Neural progenitor cell (in vitro differentiated cells): Measurements from ENCODE around the gene WWOX. TPM values are rescaled to one million over a fixed set of nuclear protein-coding genes. Genes with fewer than 3 reads are reported as not detected.
A peak's percentile ranks its signal among the peaks of the same experiment; 100 is the strongest.

Source experiments
- DNase-seq: peaks from one replicate; pipeline ENCODE4 v3.0.0-alpha.2; 2016; ENCODE audit warnings: low spot score
- H2AFZ ChIP-seq: fragments of 200-600 bp; sonication (generic); replicated peaks from 2 replicates; pipeline ENCODE4 v1.6.1; 2016; ENCODE audit warnings: antibody characterized with exemption
- H3F3A ChIP-seq: fragments of 200-600 bp; sonication (generic); 2 replicates; pipeline ENCODE4 v1.6.1; 2016; ENCODE audit warnings: antibody characterized with exemption, low read depth
- H3K27ac ChIP-seq: fragments of 200-600 bp; sonication (generic); 2 replicates; pipeline ENCODE4 v1.5.1; 2016; ENCODE audit warnings: mild to moderate bottlenecking
- H3K27me3 ChIP-seq: fragments of 200-600 bp; sonication (generic); 2 replicates; pipeline ENCODE4 v1.6.1; 2016; ENCODE audit warnings: mild to moderate bottlenecking, moderate library complexity
- H3K36me3 ChIP-seq: fragments of 200-600 bp; sonication (generic); 2 replicates; pipeline ENCODE4 v1.5.1; 2016
- H3K4me1 ChIP-seq: fragments of 200-600 bp; sonication (generic); 2 replicates; pipeline ENCODE4 v1.6.1; 2016; ENCODE audit warnings: mixed run types
- H3K4me2 ChIP-seq: fragments of 200-600 bp; sonication (generic); 2 replicates; pipeline ENCODE4 v1.6.1; 2016
- H3K4me3 ChIP-seq: fragments of 200-600 bp; sonication (generic); 2 replicates; pipeline ENCODE4 v1.5.1; 2016
- H3K79me2 ChIP-seq: fragments of 200-600 bp; sonication (generic); 2 replicates; pipeline ENCODE4 v1.6.1; 2016; ENCODE audit warnings: low read depth
- H3K9ac ChIP-seq: fragments of 200-600 bp; sonication (generic); 2 replicates; pipeline ENCODE4 v1.6.1; 2016
- H3K9me3 ChIP-seq: fragments of 200-600 bp; sonication (generic); 2 replicates; pipeline ENCODE4 v1.5.1; 2016; ENCODE audit warnings: low read depth
- H4K20me1 ChIP-seq: fragments of 200-600 bp; sonication (generic); 2 replicates; pipeline ENCODE4 v1.6.1; 2016; ENCODE audit warnings: low read depth
- H3K27ac Mint-ChIP-seq: 3 replicates; pipeline ENCODE4 v1.8.0; 2021; ENCODE audit warnings: mixed read lengths
- H3K27me3 Mint-ChIP-seq: 2 replicates; pipeline ENCODE4 v1.8.0; 2022; ENCODE audit warnings: low read depth, mild to moderate bottlenecking, inconsistent platforms, moderate library complexity, mixed read lengths; ENCODE audit not compliant: insufficient read depth
- H3K36me3 Mint-ChIP-seq: 3 replicates; pipeline ENCODE4 v1.8.0; 2021; ENCODE audit warnings: mixed read lengths
- H3K4me1 Mint-ChIP-seq: 3 replicates; pipeline ENCODE4 v1.8.0; 2021; ENCODE audit warnings: mixed read lengths
- H3K4me3 Mint-ChIP-seq: 3 replicates; pipeline ENCODE4 v1.8.0; 2021; ENCODE audit warnings: mild to moderate bottlenecking, moderate library complexity, mixed read lengths
- H3K9me3 Mint-ChIP-seq: 3 replicates; pipeline ENCODE4 v1.8.0; 2020; ENCODE audit warnings: mixed read lengths
- EZH2 ChIP-seq: fragments of 200-600 bp; sonication (generic); IDR thresholded peaks from 2 replicates; pipeline ENCODE4 v1.6.1; 2017; ENCODE audit warnings: antibody characterized with exemption, mild to moderate bottlenecking, moderate library complexity
- EZH2phosphoT487 ChIP-seq: fragments of 200-600 bp; sonication (generic); IDR thresholded peaks from 2 replicates; pipeline ENCODE4 v1.6.1; 2017; ENCODE audit warnings: antibody characterized with exemption
- total RNA-seq: library from RNA; depleted of rRNA; stranded (reverse); fragments of >200 nt; gene quantifications from 2 replicates; pipeline ENCODE4 v1.2.3, GENCODE V29; 2015; ENCODE audit warnings: low replicate concordance
- TF ChIP-seq, protein P1 (sequence below): fragments of 200-600 bp; sonication (generic); IDR thresholded peaks from 2 replicates; pipeline ENCODE4 v1.5.1; 2017; ENCODE audit warnings: antibody characterized with exemption, mild to moderate bottlenecking

Gene WWOX
- total RNA-seq, 1 donor from 2014 or later: 63.7 TPM

DNA sequence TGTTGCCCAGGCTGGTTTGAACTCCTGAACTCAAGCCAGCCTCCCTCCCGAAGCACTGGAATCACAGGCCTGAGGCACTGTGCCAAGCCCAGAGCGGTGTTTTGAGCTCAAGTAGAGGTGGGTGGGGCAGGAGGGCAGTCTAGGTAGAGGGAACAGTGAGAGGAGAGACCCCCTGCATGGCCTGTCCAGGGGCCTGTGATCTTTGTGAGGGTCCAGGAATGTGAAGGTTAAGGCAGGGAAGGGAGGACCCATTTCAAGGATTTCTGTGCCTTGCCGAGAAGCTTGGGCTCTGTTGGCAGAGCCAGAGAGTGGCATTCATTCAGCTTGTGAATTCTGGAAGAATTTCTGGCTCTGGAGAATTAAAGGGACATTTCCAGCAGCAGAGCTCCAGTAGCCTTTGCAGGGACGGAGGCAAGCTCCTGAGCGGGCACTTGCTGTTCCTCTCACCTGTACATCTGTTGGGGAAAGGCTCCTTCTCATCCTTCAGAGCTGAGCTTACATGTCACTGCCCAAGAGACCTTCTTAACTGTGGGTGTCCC, 2.7 kb downstream of the WWOX start:
- no peak overlapping the region for H3K27ac Mint-ChIP-seq
- no peaks in the 10 kb centered on the region for H3K9me3 Mint-ChIP-seq
- no peak overlapping the region for H3K4me2 ChIP-seq
- peaks cover 3% of the 10 kb centered on the region for H3K36me3 Mint-ChIP-seq
- no peak overlapping the region for H3K4me3 Mint-ChIP-seq
- no peaks in the 10 kb centered on the region for H3K4me1 ChIP-seq
- H4K20me1 ChIP-seq: peaks cover 34% of the 10 kb centered on the region
- no peaks in the 10 kb centered on the region for H3K27me3 ChIP-seq
- TF ChIP-seq EZH2phosphoT487 (no peak), EZH2 (no peak)
- TF ChIP-seq, protein P1, sequence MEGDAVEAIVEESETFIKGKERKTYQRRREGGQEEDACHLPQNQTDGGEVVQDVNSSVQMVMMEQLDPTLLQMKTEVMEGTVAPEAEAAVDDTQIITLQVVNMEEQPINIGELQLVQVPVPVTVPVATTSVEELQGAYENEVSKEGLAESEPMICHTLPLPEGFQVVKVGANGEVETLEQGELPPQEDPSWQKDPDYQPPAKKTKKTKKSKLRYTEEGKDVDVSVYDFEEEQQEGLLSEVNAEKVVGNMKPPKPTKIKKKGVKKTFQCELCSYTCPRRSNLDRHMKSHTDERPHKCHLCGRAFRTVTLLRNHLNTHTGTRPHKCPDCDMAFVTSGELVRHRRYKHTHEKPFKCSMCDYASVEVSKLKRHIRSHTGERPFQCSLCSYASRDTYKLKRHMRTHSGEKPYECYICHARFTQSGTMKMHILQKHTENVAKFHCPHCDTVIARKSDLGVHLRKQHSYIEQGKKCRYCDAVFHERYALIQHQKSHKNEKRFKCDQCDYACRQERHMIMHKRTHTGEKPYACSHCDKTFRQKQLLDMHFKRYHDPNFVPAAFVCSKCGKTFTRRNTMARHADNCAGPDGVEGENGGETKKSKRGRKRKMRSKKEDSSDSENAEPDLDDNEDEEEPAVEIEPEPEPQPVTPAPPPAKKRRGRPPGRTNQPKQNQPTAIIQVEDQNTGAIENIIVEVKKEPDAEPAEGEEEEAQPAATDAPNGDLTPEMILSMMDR: no peak
- DNase-seq: no peak
- peaks cover 10% of the 10 kb centered on the region for H3F3A ChIP-seq
- H3K27me3 Mint-ChIP-seq: peaks cover 6% of the 10 kb centered on the region
- H3K4me1 Mint-ChIP-seq: peaks cover 31% of the 10 kb centered on the region
- no peaks in the 10 kb centered on the region for H3K36me3 ChIP-seq
- no peak overlapping the region for H3K4me3 ChIP-seq
- no peak overlapping the region for H3K9ac ChIP-seq
- H3K79me2 ChIP-seq: peaks cover 28% of the 10 kb centered on the region
- H3K27ac ChIP-seq: no peak overlapping the region
- no peak overlapping the region for H2AFZ ChIP-seq
- H3K9me3 ChIP-seq: no peaks in the 10 kb centered on the region

DNA sequence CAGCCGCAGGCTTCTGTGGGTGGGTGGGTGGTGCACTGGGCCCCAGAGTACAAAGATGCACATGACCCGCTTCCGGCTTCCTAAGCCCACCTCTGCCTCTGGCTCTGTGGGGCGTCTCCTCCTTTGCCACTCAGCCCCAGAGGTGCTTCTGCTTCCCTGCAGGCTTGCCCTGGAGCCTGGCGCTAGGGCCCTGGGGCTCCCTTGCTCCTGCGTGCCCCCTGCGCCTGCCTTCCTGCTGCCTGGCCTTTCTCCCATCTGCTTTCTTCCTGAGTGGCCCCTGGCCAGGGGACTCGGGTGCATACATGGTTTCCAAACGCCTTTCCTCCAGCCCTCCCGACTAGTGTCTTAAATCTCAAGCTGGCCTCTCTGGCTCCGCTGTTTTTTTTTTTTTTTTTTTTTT, 3.4 kb downstream of the WWOX start:
- Mint-ChIP-seq H3K4me3 (no peak overlapping the region), H3K36me3 (peaks cover 3% of the 10 kb centered on the region), H3K9me3 (no peaks in the 10 kb centered on the region), H3K4me1 (peaks cover 31% of the 10 kb centered on the region), H3K27ac (no peak overlapping the region), H3K27me3 (peaks cover 6% of the 10 kb centered on the region)
- Histone ChIP-seq H4K20me1 (peaks cover 38% of the 10 kb centered on the region), H3K27ac (no peak overlapping the region), H3K27me3 (no peaks in the 10 kb centered on the region), H3K79me2 (peaks cover 34% of the 10 kb centered on the region), H3K9ac (no peak overlapping the region), H3K4me2 (peak overlapping the region; percentile 17), H3K36me3 (no peaks in the 10 kb centered on the region), H2AFZ (no peak overlapping the region), H3K9me3 (no peaks in the 10 kb centered on the region), H3F3A (peaks cover 10% of the 10 kb centered on the region), H3K4me3 (no peak overlapping the region), H3K4me1 (no peaks in the 10 kb centered on the region)
- DNase-seq: no peak
- TF ChIP-seq EZH2phosphoT487 (no peak), EZH2 (no peak)
- TF ChIP-seq, protein P1: no peak

DNA sequence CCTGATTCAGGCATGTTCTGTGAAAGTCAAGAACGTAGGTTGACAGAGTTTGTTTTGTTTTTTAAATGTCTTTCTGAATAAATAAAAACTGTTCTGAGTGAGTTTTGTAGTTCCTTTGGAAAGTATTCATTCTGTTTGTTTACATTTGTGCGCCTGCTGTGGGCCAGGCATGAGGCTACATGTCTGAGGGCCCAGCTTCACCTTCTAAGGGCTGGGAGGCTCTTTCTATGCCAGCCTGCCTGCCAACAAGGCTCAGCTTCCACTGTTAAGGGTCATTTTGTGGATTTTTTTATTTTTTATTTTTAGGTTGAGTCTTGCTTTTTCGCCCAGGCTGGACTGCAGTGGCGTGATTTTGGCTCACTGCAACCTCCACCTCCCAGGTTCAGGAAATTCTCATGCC, 6.1 kb downstream of the WWOX start:
- Histone ChIP-seq H3K9me3 (no peaks in the 10 kb centered on the region), H3K27ac (no peak overlapping the region), H3K9ac (no peak overlapping the region), H3K4me2 (no peak overlapping the region), H3K79me2 (peaks cover 30% of the 10 kb centered on the region), H3K4me3 (no peak overlapping the region), H3K27me3 (no peaks in the 10 kb centered on the region), H4K20me1 (peaks cover 33% of the 10 kb centered on the region), H3F3A (no peaks in the 10 kb centered on the region), H2AFZ (no peak overlapping the region), H3K36me3 (no peaks in the 10 kb centered on the region), H3K4me1 (no peaks in the 10 kb centered on the region)
- DNase-seq: no peak
- Mint-ChIP-seq H3K4me3 (no peak overlapping the region), H3K27ac (no peak overlapping the region), H3K9me3 (no peaks in the 10 kb centered on the region), H3K4me1 (peaks cover 21% of the 10 kb centered on the region), H3K27me3 (peaks cover 2% of the 10 kb centered on the region), H3K36me3 (peaks cover 15% of the 10 kb centered on the region)
- no peak for TF ChIP-seq EZH2phosphoT487
- TF ChIP-seq, protein P1: no peak
- TF ChIP-seq EZH2: no peak
